Immature natural killer cell (primary cell): ENCODE results near the gene MAPK8IP2. TPM values are rescaled to one million over a fixed set of nuclear protein-coding genes. Genes with fewer than 3 reads are reported as not detected.
"Not testable (repeated sequence)": the region's sequence is repeated elsewhere in the genome, so short reads cannot be mapped to it uniquely, and the experiment has no call there.

Experiments used
- DNase-seq, 3 donors: peaks; one replicate each; pipeline ENCODE4 v3.0.0; 2022; ENCODE audit warnings: mixed read lengths in 1 of 3
- H3K27ac Mint-ChIP-seq, 6 donors: one replicate each; pipeline ENCODE4 v1.8.0; 2020; ENCODE audit warnings: mixed read lengths in 6 of 6, mild to moderate bottlenecking in 5 of 6, inconsistent platforms in 4 of 6, moderate library complexity in 3 of 6
- H3K27me3 Mint-ChIP-seq, 3 donors: one replicate each; pipeline ENCODE4 v1.8.0; 2020 to 2021; ENCODE audit warnings: low read depth in 3 of 3, mild to moderate bottlenecking in 3 of 3, mixed read lengths in 3 of 3, moderate library complexity in 3 of 3, inconsistent platforms in 1 of 3
- H3K36me3 Mint-ChIP-seq, 3 donors: one replicate each; pipeline ENCODE4 v1.8.0; 2020; ENCODE audit warnings: mixed read lengths in 3 of 3, inconsistent platforms in 2 of 3, mild to moderate bottlenecking in 2 of 3
- H3K4me1 Mint-ChIP-seq, 2 donors: one replicate each; pipeline ENCODE4 v1.8.0; 2020; ENCODE audit warnings: inconsistent platforms in 2 of 2, mild to moderate bottlenecking in 2 of 2, mixed read lengths in 2 of 2, moderate library complexity in 1 of 2
- H3K4me3 Mint-ChIP-seq, 5 donors: one replicate each; pipeline ENCODE4 v1.8.0; 2020; ENCODE audit warnings: mild to moderate bottlenecking in 5 of 5, mixed read lengths in 5 of 5, inconsistent platforms in 3 of 5, moderate library complexity in 3 of 5
- H3K9me3 Mint-ChIP-seq, 6 donors: one replicate each; pipeline ENCODE4 v1.8.0; 2020; ENCODE audit warnings: mild to moderate bottlenecking in 6 of 6, mixed read lengths in 6 of 6, inconsistent platforms in 4 of 6, moderate library complexity in 3 of 6
- polyA plus RNA-seq, 3 donors: library from polyadenylated mRNA; unstranded; fragments of 300-500 nt; fragmentation: Illumina TruSeq; gene quantifications; one replicate each; pipeline ENCODE4 v1.2.3, GENCODE V29; 2021

The MAPK8IP2 gene
- polyA plus RNA-seq, 3 donors from 2014 or later, result not detected

DNA sequence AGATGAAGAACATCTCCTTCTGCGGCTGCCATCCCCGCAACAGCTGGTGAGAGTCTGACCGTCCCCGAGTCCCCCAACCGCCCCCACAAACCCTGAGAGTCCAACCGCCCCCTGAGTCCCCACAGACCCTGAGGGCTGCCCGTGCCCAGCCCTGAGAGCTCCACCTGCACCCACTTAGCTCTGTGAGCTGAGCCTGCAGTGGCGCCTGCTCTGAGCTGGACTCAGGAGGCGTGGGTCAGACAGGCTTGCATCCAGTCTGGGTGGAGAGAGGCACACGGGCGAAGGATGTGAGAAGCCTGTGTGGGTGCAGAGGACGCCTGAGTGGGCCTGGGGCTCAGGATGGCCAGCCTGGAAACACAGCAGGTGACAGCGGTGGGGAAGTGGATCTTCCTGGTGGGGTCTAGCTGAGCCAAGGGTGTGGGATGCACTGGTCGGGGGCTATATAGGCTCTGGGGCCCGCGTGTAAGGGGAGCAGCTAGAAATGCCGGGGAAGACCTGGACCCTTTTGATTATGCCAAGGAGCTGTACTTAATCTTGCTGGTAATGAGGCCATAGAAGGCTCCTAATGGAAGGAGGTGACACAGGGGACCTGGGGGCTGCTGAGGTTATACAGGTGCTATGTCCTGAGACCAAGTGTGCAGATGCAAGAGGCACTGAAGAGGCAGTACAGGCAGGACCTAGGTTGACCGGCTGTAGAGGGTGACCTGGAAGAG lies 6.5 kb downstream of the MAPK8IP2 start:
- H3K4me1 Mint-ChIP-seq, result peaks cover 4 to 5% of the 10 kb centered on the region in 2 donors
- peaks cover 9 to 21% (median 18%) of the 10 kb centered on the region in 3 donors for H3K27me3 Mint-ChIP-seq
- no peak overlapping the region for H3K4me3 Mint-ChIP-seq
- H3K27ac Mint-ChIP-seq, result no peak overlapping the region
- no peaks in the 10 kb centered on the region for H3K36me3 Mint-ChIP-seq
- H3K9me3 Mint-ChIP-seq, result no peaks in the 10 kb centered on the region
- DNase-seq, result no peak

DNA sequence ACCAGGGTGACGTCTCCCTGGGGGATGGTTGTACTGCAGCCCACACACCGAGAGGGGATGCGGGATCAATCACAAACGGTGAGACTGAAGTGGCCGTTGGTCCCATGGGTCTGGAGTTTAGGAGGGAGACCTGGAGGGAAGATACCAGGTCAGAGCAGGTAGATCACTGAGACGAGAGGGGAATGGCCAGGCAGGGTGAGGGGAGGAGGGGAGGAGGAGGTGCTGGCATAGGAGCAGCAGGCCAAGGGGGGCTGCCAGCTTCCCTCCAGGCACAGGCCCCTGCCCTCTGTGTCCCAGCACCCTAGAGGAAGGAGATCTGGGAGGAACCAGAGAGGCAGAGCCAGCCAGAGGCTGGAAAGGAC lies 7.0 kb downstream of the MAPK8IP2 start:
- Mint-ChIP-seq H3K36me3 (no peaks in the 10 kb centered on the region), H3K4me1 (peaks cover 6% of the 10 kb centered on the region in 2 donors), H3K27ac (no peak overlapping the region), H3K9me3 (no peaks in the 10 kb centered on the region), H3K27me3 (peaks cover 6 to 19% (median 13%) of the 10 kb centered on the region in 3 donors), H3K4me3 (no peak overlapping the region)
- no peak for DNase-seq

DNA sequence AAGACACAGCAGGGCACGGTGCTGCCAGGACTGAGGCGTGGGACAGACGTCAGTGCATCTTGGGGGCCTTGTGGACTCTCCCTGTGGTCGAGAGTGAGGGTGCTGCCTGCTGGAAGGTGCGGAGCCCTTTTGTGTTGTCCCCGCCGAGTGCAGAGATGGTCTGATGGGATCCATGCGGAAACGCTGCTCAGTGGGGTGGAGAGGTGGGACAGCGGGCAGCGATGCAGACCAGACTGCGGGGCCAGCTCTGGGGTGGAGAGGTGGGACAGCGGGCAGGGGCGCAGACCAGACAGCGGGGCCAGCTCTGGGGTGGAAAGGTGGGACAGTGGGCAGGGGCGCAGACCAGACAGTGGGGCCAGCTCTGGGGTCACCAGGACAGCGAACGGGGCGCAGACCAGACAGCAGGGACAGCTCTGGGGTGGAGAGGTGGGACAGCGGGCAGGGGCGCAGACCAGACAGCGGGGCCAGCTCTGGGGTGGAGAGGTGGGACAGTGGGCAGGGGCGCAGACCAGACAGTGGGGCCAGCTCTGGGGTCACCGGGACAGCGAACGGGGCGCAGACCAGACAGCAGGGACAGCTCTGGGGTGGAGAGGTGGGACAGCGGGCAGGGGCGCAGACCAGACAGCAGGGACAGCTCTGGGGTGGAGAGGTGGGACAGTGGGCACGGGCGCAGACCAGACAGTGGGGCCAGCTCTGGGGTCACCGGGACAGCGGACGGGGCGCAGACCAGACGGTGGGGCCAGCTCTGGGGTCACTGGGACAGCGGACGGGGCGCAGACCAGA lies 7.7 kb downstream of the MAPK8IP2 start:
- H3K4me3 Mint-ChIP-seq, result not testable (repeated sequence)
- peaks cover 4 to 14% (median 8%) of the 10 kb centered on the region in 3 donors for H3K27me3 Mint-ChIP-seq

DNA sequence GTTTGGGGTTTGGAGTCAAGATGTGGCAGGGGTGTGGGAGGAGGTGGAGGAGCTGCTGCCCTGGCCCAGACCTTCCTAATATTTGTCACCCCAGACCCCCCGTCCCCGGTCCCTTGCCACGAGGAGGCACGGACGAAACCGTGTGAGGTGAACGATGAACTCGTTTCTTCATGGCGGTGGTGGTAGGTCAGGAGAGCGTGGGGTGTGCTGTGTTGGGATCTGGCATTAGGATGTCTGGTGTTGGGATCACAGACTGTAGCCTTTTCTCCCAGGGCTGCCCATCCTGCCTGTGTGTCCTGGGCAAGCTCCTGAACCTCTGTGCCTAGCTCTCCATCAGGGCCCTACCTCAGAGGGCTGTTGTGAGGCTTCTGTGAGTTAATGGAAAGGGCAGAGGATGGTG lies 8.4 kb downstream of the MAPK8IP2 start:
- no peak overlapping the region for H3K27ac Mint-ChIP-seq
- H3K36me3 Mint-ChIP-seq, result no peaks in the 10 kb centered on the region
- no peaks in the 10 kb centered on the region for H3K9me3 Mint-ChIP-seq
- peaks cover 4 to 7% of the 10 kb centered on the region in 2 donors for H3K4me1 Mint-ChIP-seq
- no peak overlapping the region for H3K4me3 Mint-ChIP-seq
- no peak for DNase-seq
- peaks cover 4 to 13% (median 10%) of the 10 kb centered on the region in 3 donors for H3K27me3 Mint-ChIP-seq

More for the DNA sequence above, 7.7 kb downstream of the MAPK8IP2 start:
- not testable (repeated sequence) for H3K9me3 Mint-ChIP-seq, H3K4me1 Mint-ChIP-seq, H3K36me3 Mint-ChIP-seq, H3K27ac Mint-ChIP-seq, DNase-seq

DNA sequence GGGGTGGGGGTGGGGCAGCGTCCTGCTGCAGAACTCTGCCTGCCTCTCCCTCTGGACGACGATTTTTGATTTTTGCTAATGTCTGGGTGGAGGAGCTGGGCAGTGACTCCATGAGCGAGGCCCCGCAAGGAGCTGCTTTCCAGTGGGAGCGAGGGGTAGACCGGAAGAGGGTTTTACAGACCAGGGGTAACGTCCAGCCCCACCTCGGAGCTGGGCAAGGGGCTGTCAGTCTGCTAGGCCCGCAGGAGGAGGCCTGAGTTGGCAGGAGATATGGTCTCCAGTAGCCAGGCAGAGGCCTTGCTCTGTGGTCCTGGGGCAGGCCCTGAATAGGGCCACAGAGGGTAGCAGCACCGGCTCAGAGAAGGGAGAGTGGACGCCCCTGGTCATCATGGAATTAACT lies 9.0 kb downstream of the MAPK8IP2 start:
- H3K4me3 Mint-ChIP-seq, result no peak overlapping the region

DNA sequence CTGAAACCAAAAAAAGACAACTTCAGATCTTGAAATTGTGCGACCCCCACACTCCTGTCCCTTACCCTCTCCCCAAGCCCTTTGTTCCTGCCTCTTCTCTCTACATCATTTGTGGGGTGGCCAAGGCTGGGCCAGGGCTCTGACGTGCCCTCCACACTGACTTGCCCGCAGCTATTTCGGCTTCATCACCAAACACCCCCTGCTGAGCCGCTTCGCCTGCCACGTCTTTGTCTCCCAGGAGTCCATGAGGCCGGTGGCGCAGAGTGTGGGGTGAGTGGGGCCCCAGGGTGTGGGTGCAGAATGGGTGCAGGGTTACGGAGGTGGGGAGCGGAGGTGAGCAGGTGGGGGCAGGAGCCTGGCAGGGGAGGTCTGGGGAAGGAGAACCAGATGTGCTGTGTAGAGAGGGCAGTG lies 9.5 kb downstream of the MAPK8IP2 start:
- H3K4me1 Mint-ChIP-seq, result peaks cover 4 to 7% of the 10 kb centered on the region in 2 donors
- H3K27me3 Mint-ChIP-seq, result peaks cover 3 to 17% (median 15%) of the 10 kb centered on the region in 3 donors
- no peaks in the 10 kb centered on the region for H3K36me3 Mint-ChIP-seq
- no peak overlapping the region for H3K27ac Mint-ChIP-seq
- no peak for DNase-seq
- H3K4me3 Mint-ChIP-seq, result no peak overlapping the region
- H3K9me3 Mint-ChIP-seq, result no peaks in the 10 kb centered on the region

More for the DNA sequence above, 9.0 kb downstream of the MAPK8IP2 start:
- no peaks in the 10 kb centered on the region for H3K36me3 Mint-ChIP-seq
- DNase-seq, result no peak
- peaks cover 4 to 17% (median 14%) of the 10 kb centered on the region in 3 donors for H3K27me3 Mint-ChIP-seq
- H3K27ac Mint-ChIP-seq, result no peak overlapping the region
- H3K9me3 Mint-ChIP-seq, result no peaks in the 10 kb centered on the region
- peaks cover 4 to 7% of the 10 kb centered on the region in 2 donors for H3K4me1 Mint-ChIP-seq

DNA sequence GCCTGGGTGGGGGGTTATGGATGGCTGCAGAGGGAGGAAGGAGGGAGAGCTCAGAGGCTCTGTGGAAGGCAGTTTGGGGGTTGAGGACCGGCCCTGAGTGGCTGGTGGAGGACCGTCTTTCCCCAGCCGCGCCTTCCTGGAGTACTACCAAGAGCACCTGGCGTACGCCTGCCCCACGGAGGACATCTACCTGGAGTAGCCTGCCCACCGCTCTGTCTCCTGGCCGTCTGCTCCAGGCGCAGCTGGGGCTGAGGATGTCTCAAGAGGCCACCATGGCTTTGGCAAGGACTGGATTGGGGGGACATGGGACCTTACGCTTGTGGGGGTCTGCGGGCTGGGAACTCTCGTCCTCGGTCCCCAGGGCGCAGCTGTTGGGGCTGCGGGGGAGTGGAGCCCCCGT lies 10.0 kb downstream of the MAPK8IP2 start:
- Mint-ChIP-seq H3K4me1 (peaks cover 4 to 7% of the 10 kb centered on the region in 2 donors), H3K9me3 (no peaks in the 10 kb centered on the region), H3K27ac (no peak overlapping the region), H3K36me3 (no peaks in the 10 kb centered on the region), H3K27me3 (peaks cover 2 to 20% (median 18%) of the 10 kb centered on the region in 3 donors), H3K4me3 (no peak overlapping the region)
- DNase-seq, result no peak

DNA sequence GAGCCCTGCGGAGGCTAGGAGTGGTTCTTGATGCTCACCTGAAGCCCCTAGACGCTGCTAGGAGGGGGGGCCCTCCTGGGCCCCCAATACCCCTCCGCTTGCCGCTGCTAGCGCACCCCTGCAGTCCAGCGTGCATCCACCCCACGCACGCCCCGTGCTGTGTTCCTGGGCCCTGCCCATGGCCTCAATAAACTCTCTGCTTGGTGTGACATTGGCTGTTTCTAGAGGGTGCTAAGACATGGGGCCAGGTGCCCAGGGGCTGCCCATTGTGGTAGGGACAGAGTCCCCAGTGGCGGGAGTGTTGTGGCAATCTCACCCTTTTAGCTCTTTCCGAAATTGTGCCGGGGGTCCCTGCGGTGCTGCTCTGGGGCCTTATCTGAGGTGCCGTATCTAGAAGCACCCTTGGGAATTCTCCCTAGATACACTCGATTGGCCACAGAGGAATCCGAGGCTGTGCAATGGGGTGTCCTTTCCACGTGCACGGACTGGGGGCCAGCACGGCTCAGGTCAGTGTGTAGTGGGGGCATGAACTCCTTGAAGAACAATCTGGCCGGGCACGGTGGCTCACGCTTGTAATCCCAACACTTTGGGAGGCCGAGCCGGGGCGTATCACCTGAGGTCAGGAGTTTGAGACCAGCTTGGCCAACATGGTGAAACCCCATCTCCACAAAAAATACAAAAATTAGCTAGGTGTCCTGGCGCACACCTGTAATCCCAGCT lies 10.9 kb downstream of the MAPK8IP2 start:
- Mint-ChIP-seq H3K27me3 (peaks cover 2 to 20% (median 14%) of the 10 kb centered on the region in 3 donors), H3K9me3 (no peaks in the 10 kb centered on the region), H3K4me3 (no peak overlapping the region), H3K27ac (no peak overlapping the region), H3K4me1 (peaks cover 4 to 7% of the 10 kb centered on the region in 2 donors), H3K36me3 (no peaks in the 10 kb centered on the region)
- DNase-seq, result no peak

DNA sequence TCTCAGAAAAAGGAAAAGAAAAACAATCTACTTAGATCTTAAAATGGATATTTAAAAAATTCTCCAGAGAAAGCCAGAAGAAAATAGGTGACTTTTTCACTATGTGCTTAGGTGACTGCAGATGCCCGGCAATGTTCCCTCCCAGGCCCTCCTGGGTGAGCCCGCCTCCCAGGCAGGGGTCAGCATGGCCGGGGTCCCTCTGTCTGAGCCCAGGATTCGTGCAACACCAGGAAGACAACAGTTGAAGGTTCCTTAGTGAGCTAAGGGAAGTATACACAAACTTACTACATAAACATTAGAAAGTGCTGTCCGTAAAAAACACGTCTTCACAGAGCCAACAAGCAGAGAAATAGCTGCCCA lies 11.6 kb downstream of the MAPK8IP2 start:
- Mint-ChIP-seq H3K4me1 (peaks cover 4 to 7% of the 10 kb centered on the region in 2 donors), H3K9me3 (no peaks in the 10 kb centered on the region), H3K36me3 (no peaks in the 10 kb centered on the region), H3K27ac (no peak overlapping the region), H3K4me3 (no peak overlapping the region), H3K27me3 (peaks cover 2 to 20% (median 13%) of the 10 kb centered on the region in 3 donors)
- DNase-seq, result no peak

DNA sequence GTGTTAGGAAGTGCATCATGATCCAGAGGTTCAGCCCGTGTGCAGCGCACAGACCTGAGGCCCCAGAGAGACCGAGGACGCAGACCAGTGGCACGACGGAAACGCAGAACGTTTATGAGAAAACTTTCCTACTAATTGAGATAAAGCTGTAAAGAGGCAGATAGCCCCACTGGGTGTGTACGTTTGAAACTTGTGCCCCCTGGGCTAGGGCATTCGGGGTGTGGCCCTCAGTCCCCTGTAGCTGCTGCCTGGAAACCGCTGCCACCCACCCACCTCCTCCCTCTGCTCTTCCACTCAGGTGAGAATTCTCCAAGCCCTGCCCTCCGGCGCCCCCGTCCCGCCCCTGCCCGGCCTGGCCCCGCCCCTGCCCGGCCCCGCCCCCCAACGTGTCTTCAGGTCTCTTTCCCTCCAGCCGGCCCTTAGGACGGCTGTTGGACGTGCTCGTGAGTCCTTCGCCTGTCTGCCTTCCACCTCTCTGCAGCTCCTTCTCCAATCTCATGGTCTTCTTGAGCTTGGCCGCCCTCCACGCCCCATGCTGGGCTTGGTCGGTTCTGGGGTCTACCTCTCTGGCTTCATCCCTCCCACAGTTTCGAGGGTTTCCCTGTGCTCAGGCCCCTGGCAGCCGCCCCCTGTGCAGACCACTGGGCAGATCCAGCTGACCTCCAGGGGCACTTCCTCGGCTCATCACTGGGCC lies 12.1 kb downstream of the MAPK8IP2 start:
- Mint-ChIP-seq H3K4me3 (no peak overlapping the region), H3K36me3 (no peaks in the 10 kb centered on the region), H3K4me1 (peaks cover 4 to 7% of the 10 kb centered on the region in 2 donors), H3K27ac (no peak overlapping the region), H3K9me3 (no peaks in the 10 kb centered on the region), H3K27me3 (peaks cover 0 to 22% (median 13%) of the 10 kb centered on the region in 3 donors)
- no peak for DNase-seq

DNA sequence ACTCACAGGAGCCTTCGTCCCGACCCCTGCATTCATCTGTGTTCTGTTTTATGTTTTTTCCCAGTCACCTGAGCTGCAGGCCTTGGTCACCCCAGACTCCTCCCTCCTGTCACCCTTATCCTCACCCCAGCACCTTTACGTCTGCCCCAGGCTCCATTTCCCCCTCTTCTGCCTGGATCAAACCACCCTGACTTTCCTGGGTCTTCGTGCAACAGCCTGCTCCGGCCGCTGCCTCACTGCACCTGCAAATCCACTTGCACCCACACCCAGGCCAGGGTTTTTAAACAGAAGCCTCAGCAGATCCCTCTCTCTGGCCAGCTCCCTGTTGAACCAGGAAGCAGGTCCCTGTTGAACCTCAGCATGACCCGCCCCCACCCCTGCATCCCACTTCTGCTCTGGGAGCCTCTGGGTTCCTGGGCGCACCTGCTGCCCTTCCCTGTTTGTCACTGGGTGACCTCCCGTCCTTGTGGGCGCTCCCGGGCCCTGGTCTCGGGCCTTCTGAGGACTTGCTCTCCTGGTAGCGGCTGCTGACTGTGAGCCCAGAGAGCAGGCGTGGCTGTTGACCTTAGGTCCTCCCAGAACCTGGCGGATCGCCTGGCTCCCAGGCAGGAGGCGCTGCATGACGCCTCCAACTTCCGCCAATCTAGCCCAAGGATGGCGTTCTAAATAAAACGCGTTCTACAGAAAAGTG lies 12.8 kb downstream of the MAPK8IP2 start:
- peaks cover 4 to 7% of the 10 kb centered on the region in 2 donors for H3K4me1 Mint-ChIP-seq
- no peaks in the 10 kb centered on the region for H3K9me3 Mint-ChIP-seq
- no peaks in the 10 kb centered on the region for H3K36me3 Mint-ChIP-seq
- no peak overlapping the region for H3K4me3 Mint-ChIP-seq
- H3K27ac Mint-ChIP-seq, result no peak overlapping the region
- no peak for DNase-seq
- peaks cover 0 to 24% (median 13%) of the 10 kb centered on the region in 3 donors for H3K27me3 Mint-ChIP-seq

DNA sequence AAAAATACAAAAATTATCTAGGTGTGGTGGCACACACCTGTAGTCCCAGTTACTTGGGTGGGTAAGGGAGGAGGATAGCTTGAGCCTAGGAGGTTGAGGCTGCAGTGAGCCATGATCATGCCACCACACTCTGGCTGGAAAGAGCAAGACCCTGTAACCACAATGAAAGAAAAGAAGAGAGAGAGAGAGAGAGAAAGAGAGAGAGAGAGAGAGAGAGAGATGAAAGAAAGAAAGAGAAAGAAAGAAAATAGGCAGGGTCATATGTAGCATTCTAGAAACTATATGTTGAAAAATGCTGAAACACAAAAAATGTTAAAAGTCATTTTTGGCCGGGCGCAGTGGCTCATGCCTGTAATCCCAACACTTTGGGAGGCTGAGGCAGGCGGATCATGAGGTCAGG lies 13.7 kb downstream of the MAPK8IP2 start:
- not testable (repeated sequence) for H3K4me3 Mint-ChIP-seq, H3K9me3 Mint-ChIP-seq, H3K4me1 Mint-ChIP-seq

More for the DNA sequence above, 13.7 kb downstream of the MAPK8IP2 start:
- H3K27ac Mint-ChIP-seq, DNase-seq, H3K36me3 Mint-ChIP-seq: not testable (repeated sequence)
- peaks cover 0 to 22% (median 14%) of the 10 kb centered on the region in 3 donors for H3K27me3 Mint-ChIP-seq
